DMS153 treated with DMSO at 0.1 percent for 48 hours (cell line): ENCODE results near the gene UBXN7.
"Not testable (repeated sequence)": the region's sequence is repeated elsewhere in the genome, so short reads cannot be mapped to it uniquely, and the experiment has no call there.

Experiments used
- DNase-seq: peaks from one replicate; lab custom pipeline; 2025; ENCODE audit not compliant: unreplicated experiment; lab: John Stamatoyannopoulos, UW

UBXN7 gene

DNA sequence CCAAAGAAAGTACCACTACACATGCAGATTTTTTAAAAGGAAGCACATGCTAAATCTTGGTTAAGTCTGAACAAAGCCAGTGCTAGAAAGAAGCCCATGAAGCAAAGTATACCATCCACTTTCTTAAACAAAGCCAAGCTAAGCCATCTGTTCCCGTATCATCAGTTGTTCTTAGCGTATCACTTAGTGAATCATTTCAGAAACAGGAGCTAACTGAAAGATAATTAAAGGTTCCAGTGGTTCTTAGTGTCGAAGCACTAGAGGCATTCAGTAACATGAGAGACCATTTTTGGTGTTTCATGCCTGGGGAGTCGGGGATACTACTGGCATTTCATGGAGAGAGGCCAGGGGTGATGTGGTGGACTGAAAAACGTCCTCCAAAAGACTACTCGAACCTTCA, 12.8 kb downstream of the UBXN7 start:
- DNase-seq, result no peak

DNA sequence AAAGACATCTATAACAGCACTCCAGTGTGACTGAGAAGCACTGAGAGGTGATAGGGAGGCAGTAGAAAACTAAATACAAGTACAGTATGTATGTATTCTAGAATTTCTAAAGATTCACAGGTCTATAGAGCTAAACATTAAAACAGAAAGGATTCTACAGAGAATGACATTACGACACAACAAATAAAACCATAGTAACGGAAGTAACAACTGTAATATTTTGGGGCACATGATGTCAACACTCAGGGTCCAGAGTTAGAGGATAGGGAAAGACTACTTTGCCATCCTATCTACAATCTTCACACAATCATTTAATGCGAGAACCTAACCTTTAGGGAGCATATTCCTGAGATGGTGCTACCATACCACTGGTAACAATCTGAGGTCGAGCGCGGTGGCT, 13.6 kb downstream of the UBXN7 start:
- DNase-seq, result no peak

GRCh38 chr3:196414469-196414868, 17.8 kb downstream of the UBXN7 start:
- DNase-seq, result no peak

GRCh38 chr3:196412704-196413103, 19.5 kb downstream of the UBXN7 start:
- DNase-seq, result no peak

DNA sequence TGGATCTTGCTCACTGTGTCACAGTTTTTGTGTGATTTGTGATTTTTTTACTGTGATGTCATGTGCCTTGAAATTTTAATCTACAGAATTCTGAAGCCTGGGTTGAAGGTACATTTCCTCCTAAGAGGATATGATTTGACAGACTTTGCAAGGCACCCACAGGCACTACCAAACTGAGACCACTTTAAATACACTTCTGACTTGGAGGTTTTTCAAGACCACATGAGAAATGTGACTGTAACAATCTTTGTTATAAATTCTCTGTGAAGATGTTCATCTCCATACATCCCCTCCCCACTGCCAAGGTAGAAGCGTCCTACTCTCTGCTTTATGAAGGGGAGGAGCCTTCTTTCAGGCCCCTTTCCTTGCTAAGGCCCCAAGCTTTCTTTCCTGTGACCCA, 22.8 kb downstream of the UBXN7 start:
- no peak for DNase-seq

DNA sequence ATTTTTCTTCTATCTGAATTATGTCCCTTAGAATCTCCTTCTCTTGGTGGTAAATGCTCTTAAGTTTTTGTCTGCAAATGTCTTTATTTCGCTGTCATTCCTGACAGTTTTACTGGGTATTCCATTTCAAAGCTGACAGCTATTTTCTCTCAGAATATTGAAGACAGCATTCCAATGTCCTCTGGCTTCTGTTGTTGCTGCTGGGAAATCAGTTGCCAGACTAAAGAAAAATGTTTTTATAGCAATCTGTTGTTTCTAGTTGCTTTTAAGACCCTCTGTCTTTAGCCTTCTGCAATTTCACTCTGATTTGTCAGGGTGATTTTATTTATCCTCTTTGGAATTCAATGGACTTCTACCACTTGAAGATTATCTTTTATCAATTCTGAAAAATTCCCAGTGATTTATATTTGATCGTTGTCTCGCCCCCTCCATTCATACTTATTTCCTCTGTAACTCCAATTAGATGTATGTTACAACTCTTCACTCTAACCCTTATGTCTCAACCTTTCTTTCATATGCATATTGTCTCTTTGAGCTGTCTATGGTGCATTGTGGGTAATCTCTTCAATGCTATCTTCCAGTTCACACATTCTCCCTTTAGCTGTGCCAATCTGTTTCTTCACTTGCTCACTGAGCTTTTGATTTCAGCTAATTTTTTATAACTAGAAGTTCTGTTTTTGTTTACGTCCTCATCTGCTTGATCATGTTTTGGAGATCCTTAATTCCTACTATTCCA, 23.5 kb downstream of the UBXN7 start:
- no peak for DNase-seq

DNA sequence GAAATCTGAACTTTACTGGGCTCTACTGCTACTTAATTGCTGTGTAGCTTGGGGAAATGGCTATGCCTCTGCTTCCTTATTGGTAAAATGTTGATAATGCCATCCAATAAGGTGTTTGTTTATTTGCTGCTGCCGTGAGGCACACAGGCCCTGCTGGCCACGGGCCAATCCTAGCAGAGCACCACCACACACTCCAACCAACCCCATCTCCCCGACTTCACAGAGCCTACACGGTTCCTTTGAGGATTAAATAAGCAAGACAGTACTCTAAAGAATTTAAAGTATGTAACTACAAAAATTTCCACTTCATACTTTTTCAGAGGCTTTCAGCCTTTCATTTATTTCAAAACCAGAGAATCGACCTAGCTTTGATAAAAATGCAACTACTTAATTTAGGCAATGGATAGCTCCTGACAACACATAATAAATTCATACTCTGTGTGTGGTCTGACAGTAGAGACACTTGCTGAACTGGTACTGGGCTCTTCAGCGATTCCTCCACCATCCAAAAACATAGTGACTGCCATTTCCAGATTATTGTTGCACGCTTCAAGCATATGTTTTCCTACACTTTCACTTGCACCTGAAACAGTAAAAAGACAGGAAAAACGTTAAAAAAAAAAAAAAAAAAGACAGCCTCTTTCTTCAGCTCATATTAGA, 25.3 kb downstream of the UBXN7 start:
- DNase-seq, result no peak

DNA sequence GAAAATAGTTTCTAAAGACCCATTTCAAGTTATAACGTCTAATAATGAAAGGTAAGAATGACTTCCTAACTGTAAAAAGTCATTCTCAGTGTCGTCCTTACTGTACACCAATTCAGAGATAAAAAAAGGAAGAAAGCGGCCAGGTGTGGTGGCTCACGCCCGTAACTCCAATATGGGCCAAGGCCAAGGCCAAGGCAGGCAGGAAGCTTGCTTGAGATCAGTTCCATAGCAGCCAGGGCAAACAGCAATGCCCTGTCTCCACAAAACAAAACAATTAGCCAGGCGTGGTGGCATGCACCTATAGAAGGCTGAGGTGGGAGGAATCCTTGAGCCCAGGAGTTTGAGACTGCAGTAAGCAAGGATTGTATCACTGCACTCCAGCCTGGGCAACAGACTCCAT, 31.9 kb downstream of the UBXN7 start:
- DNase-seq, result no peak

GRCh38 chr3:196399485-196399945, 32.7 kb downstream of the UBXN7 start:
- no peak for DNase-seq

- DNase-seq, result no peak
Measured at GRCh38 chr3:196398782-196399181, 33.4 kb downstream of the UBXN7 start.

- DNase-seq, result no peak
Measured at GRCh38 chr3:196397941-196398340, 34.3 kb downstream of the UBXN7 start.

GRCh38 chr3:196390116-196390515, 42.1 kb downstream of the UBXN7 start:
- no peak for DNase-seq

GRCh38 chr3:196388956-196389355, 43.3 kb downstream of the UBXN7 start:
- DNase-seq, result no peak

DNA sequence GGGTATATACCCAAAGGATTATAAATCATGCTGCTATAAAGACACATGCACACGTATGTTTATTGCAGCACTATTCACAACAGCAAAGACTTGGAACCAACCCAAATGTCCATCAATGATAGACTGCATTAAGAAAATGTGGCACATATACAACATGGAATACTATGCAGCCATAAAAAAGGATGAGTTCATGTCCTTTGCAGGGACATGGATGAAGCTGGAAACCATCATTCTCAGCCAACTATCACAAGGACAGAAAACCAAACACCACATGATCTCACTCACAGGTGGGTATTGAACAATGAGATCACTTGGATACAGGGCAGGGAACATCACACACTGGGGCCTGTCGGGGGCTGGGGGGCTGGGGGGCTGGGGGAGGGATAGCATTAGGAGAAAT, 44.3 kb downstream of the UBXN7 start:
- not testable (repeated sequence) for DNase-seq

DNA sequence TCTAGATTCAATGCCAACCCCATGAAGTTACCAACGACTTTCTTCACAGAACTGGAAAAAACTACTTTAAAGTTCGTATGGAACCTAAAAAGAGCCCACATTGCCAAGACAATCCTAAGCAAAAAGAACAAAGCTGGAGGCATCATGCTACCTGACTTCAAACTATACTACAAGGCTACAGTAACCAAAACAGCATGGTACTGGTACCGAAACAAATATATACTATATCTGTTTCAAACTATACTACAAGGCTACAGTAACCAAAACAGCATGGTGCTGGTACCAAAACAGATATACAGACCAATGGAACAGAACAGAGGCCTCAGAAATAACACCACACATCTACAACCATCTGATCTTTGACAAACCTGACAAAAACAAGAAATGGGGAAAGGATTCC, 45.4 kb downstream of the UBXN7 start:
- not testable (repeated sequence) for DNase-seq

DNA sequence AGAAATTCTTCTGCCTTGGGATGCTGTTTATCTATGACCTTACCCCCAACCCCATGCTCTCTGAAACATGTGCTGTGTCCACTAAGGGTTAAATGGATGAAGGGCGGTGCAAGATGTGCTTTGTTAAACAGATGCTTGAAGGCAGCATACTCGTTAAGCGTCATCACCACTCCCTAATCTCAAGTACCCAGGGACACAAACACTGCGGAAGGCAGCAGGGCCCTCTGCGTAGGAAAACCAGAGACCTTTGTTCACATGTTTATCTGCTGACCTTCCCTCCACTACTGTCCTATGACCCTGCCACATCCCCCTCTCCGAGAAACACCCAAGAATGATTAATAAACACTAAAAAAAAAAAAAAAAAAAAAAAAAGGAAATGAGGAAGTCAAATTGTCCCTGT, 46.2 kb downstream of the UBXN7 start:
- DNase-seq, result not testable (repeated sequence)

DNA sequence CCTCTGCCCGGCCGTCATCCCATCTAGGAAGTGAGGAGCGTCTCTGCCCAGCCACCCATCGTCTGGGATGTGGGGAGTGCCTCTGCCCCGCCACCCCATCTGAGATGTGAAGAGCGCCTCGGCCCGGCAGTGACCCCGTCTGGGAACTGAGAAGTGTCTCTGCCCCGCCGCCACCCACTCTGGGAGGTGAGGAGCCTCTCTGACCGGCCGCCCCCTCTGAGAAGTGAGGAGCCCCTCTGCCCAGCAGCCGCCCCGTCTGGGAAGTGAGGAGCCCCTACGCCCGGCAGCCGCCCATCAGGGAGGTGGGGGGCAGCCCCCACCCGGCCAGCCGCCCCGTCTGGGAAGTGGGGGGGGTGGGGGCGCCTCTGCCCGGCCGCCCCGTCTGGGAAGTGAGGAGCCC, 46.8 kb downstream of the UBXN7 start:
- not testable (repeated sequence) for DNase-seq

- no peak for DNase-seq
Measured at GRCh38 chr3:196378146-196378841, 53.9 kb downstream of the UBXN7 start.

- DNase-seq, result no peak
Measured at GRCh38 chr3:196377321-196377720, 54.9 kb downstream of the UBXN7 start.

DNA sequence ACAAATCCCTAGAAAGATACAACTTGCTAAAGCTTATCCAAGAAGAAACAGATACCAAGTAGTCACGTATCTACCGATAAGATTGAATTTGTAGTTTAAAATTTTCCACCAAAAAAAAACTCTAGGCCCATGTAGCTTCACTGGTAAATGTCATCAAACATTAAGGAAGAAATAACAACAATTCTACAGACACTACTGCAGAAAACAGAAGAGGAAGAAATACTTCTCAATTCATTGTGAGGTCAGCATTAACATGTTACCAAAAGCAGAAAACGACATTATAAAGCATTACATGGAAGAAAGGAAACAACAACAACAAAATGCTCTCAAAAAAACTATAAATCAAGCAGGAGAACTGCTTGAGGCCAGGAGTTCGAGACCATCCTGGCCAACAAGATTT, 66.5 kb downstream of the UBXN7 start:
- DNase-seq, result no peak

- no peak for DNase-seq
Measured at GRCh38 chr3:196360586-196360985, 71.6 kb downstream of the UBXN7 start.

DNA sequence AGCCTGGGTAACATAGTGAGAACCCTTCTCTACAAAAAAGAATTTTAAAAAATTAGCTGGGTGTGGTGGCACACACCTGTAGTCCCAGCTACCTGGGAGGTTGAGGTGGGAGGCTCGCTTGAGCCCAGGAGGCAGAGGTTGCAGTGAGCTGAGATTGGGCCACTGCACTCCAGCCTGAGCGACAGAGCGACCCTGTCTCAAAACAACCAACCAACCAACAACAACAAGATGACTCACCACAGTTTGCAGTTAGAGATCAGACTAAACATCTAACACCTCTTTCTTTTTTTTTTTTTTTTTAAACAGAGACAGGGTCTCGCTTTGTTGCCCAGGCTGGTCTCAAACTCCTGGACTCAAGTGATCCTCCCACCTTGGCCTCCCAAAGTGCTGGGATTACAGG, 73.7 kb downstream of the UBXN7 start:
- DNase-seq, result not testable (repeated sequence)
